RWPE2 (cell line): Measurements from ENCODE around the gene GRK5.

Source experiments
- ATAC-seq: fragments of 200-7000 bp; cut with Tn5 transposase; 3 replicates; pipeline ENCODE4 v1.9.1; 2021; ENCODE audit warnings: low read depth
- DNase-seq: peaks from one replicate; pipeline ENCODE4 v3.0.0-alpha.2; 2020; ENCODE audit warnings: low spot score
- H3K27ac ChIP-seq: fragments of 450-650 bp; 2 replicates; pipeline ENCODE4 v1.5.1; 2017; ENCODE audit warnings: mild to moderate bottlenecking; ENCODE audit not compliant: poor library complexity, severe bottlenecking
- H3K27me3 ChIP-seq: fragments of 250-450 bp; sonication (Bioruptor Pico); 2 replicates; pipeline ENCODE4 v1.5.1; 2021; ENCODE audit warnings: mild to moderate bottlenecking, moderate library complexity; ENCODE audit not compliant: insufficient read depth, poor library complexity, severe bottlenecking
- H3K36me3 ChIP-seq: fragments of 250-450 bp; sonication (Bioruptor Pico); 2 replicates; pipeline ENCODE4 v1.5.1; 2020; ENCODE audit warnings: low read depth, mild to moderate bottlenecking, moderate library complexity
- H3K4me1 ChIP-seq: fragments of 250-450 bp; sonication (Bioruptor Pico); 2 replicates; pipeline ENCODE4 v1.5.1; 2021; ENCODE audit warnings: mild to moderate bottlenecking, moderate library complexity; ENCODE audit not compliant: insufficient read depth, poor library complexity, severe bottlenecking
- H3K4me3 ChIP-seq: fragments of 250-450 bp; sonication (Bioruptor Pico); 2 replicates; pipeline ENCODE4 v1.5.1; 2021; ENCODE audit warnings: mild to moderate bottlenecking, moderate library complexity; ENCODE audit not compliant: severe bottlenecking
- H3K9me3 ChIP-seq: fragments of 250-450 bp; sonication (Bioruptor Pico); 2 replicates; pipeline ENCODE4 v1.5.1; 2021; ENCODE audit warnings: mild to moderate bottlenecking, moderate library complexity; ENCODE audit not compliant: severe bottlenecking
- TF ChIP-seq, protein P1 (sequence below): fragments of 450-650 bp; IDR thresholded peaks from one replicate; pipeline ENCODE4 v1.5.1; 2017; ENCODE audit warnings: mild to moderate bottlenecking, moderate library complexity; ENCODE audit not compliant: poor library complexity, severe bottlenecking

Gene GRK5

DNA sequence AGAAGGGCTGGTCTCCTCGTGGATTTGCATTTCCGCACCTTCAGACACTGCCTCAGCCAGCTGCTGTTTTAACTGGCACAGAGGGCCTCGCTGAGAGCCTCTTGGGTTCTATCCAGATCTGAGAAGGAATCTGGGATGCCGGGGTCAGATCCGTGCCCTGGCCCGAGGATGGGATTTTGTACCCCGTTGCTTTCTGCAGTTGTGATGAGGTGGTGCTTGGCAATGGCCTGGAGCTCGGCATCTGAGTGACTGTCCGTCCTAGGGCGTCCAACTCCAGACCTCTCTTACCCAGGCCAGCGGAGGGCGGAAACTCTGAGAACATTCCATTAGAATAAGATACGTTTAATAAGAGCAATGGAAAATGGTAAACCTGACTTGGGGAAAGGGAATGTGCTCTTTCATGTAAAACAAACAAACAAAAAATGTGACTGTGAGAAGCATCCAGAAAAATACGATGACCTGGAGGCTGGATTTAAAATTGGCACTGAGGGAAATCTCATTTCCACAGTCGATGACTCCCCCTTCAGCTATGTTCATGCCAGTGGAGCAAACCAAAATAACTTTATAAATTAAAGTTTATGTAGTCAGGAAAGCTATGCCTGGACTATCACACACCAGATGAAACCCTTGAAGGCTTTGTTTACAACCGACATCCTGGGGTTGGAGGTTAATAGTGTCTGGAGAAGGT lies 39.6 kb downstream of the GRK5 start:
- Histone ChIP-seq H3K9me3 (no peaks in the 10 kb centered on the region), H3K27ac (peak overlapping the region; percentile 77), H3K4me3 (no peak overlapping the region), H3K27me3 (no peaks in the 10 kb centered on the region), H3K36me3 (no peaks in the 10 kb centered on the region), H3K4me1 (peaks cover 24% of the 10 kb centered on the region)
- no peak for DNase-seq
- ATAC-seq, result peak; percentile 51
- TF ChIP-seq, protein P1, sequence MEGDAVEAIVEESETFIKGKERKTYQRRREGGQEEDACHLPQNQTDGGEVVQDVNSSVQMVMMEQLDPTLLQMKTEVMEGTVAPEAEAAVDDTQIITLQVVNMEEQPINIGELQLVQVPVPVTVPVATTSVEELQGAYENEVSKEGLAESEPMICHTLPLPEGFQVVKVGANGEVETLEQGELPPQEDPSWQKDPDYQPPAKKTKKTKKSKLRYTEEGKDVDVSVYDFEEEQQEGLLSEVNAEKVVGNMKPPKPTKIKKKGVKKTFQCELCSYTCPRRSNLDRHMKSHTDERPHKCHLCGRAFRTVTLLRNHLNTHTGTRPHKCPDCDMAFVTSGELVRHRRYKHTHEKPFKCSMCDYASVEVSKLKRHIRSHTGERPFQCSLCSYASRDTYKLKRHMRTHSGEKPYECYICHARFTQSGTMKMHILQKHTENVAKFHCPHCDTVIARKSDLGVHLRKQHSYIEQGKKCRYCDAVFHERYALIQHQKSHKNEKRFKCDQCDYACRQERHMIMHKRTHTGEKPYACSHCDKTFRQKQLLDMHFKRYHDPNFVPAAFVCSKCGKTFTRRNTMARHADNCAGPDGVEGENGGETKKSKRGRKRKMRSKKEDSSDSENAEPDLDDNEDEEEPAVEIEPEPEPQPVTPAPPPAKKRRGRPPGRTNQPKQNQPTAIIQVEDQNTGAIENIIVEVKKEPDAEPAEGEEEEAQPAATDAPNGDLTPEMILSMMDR, result no peak

DNA sequence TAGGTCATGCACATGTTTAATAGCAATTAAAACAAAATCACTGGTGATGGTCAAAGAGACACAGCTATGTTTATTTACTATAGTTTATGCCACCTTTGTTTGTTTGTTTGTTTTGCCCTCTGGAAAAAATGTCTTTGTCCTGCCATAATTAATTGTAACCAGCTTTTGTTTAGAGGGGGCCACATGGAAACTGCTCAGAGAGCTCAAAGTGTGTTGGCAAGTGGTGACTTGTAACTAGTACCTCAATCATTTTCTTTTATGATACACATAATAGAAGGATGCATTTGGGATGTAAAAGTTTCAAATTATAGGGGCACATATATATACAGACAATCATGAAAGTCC lies 40.2 kb downstream of the GRK5 start:
- TF ChIP-seq, protein P1, result no peak
- no peaks in the 10 kb centered on the region for H3K27me3 ChIP-seq
- H3K27ac ChIP-seq, result peak overlapping the region; percentile 77
- DNase-seq (no peak), ATAC-seq (no peak)
- no peaks in the 10 kb centered on the region for H3K9me3 ChIP-seq
- H3K4me1 ChIP-seq, result peaks cover 24% of the 10 kb centered on the region
- no peak overlapping the region for H3K4me3 ChIP-seq
- no peaks in the 10 kb centered on the region for H3K36me3 ChIP-seq

DNA sequence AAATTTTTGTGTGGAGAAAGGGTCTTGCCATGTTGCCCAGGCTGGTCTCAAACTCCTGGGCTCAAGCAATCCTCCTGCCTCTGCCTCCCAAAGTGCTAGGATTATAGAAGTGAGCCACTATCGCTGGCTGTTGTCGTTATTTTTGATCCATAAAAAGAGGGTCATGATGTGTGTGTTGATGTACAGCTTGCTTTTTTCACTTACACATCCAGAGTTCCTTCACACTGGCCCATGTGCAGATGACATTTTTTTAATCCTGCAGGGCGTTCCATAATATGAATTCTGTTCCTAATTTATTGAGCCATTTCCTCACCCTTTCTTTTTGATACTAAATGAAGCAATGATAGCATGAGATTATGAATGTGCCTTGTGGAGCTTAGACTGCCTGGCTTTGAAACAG lies 40.8 kb downstream of the GRK5 start:
- no peaks in the 10 kb centered on the region for H3K36me3 ChIP-seq
- H3K27me3 ChIP-seq, result no peaks in the 10 kb centered on the region
- H3K4me1 ChIP-seq, result peaks cover 28% of the 10 kb centered on the region
- no peak overlapping the region for H3K27ac ChIP-seq
- H3K9me3 ChIP-seq, result no peaks in the 10 kb centered on the region
- H3K4me3 ChIP-seq, result no peak overlapping the region
- ATAC-seq (no peak), DNase-seq (no peak)
- TF ChIP-seq, protein P1, result no peak

DNA sequence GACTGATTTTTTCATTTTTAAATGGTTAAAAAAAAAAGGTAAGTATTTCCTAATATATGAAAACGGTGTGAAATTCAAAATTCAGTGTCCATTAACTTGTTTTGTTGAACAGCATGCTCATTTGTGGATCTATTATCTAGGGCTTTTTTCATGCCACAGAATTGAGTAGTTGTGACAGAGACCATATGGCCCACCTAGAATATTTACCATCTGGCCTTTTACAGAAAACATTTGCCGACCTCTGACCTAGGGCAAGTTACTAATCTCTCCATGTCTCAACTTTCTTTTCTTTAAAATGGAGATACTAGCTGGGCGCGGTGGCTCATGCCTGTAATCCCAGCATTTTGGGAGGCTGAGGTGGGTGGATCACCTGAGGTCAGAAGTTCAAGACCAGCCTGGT lies 41.3 kb downstream of the GRK5 start:
- no peaks in the 10 kb centered on the region for H3K9me3 ChIP-seq
- TF ChIP-seq, protein P1, result no peak
- no peak overlapping the region for H3K4me3 ChIP-seq
- ATAC-seq (no peak), DNase-seq (no peak)
- H3K36me3 ChIP-seq, result no peaks in the 10 kb centered on the region
- no peak overlapping the region for H3K27ac ChIP-seq
- peaks cover 33% of the 10 kb centered on the region for H3K4me1 ChIP-seq
- H3K27me3 ChIP-seq, result no peaks in the 10 kb centered on the region

GRCh38 chr10:119250641-119251314 lies 43.4 kb downstream of the GRK5 start:
- H3K4me1 ChIP-seq, result peaks cover 32% of the 10 kb centered on the region
- no peaks in the 10 kb centered on the region for H3K27me3 ChIP-seq
- ATAC-seq (peak; percentile 72), DNase-seq (no peak)
- no peak overlapping the region for H3K4me3 ChIP-seq
- TF ChIP-seq, protein P1, result no peak
- no peaks in the 10 kb centered on the region for H3K9me3 ChIP-seq
- no peaks in the 10 kb centered on the region for H3K36me3 ChIP-seq
- no peak overlapping the region for H3K27ac ChIP-seq
